Measurements from ENCODE around the gene PYCARD.

Gene PYCARD

GRCh38 chr16:31243734-31244670, 41.4 kb upstream of the PYCARD start:
- no peak for TF ChIP-seq CTCF (IDR thresholded peaks at IDR 0.05; ENCODE audit: low read depth, low read length)
- Histone ChIP-seq H3K36me3 (no peaks in the 10 kb centered on the region), H3K4me1 (no peaks in the 10 kb centered on the region), H3K4me3 (ENCODE audit: low read depth, low read length) (no peak overlapping the region), H3K27me3 (peaks cover 38% of the 10 kb centered on the region), H3K9me3 (no peaks in the 10 kb centered on the region)
- no peak for DNase-seq

- Histone ChIP-seq H3K36me3 (no peaks in the 10 kb centered on the region), H3K4me3 (ENCODE audit: low read depth, low read length) (no peak overlapping the region), H3K9me3 (no peaks in the 10 kb centered on the region), H3K27me3 (peaks cover 41% of the 10 kb centered on the region), H3K4me1 (no peaks in the 10 kb centered on the region)
- TF ChIP-seq CTCF (IDR thresholded peaks at IDR 0.05; ENCODE audit: low read depth, low read length): no peak
- DNase-seq: no peak
Observed at GRCh38 chr16:31242206-31242605, 39.6 kb upstream of the PYCARD start.

- DNase-seq: no peak
- Histone ChIP-seq H3K36me3 (no peaks in the 10 kb centered on the region), H3K4me1 (no peaks in the 10 kb centered on the region), H3K27me3 (peaks cover 28% of the 10 kb centered on the region), H3K9me3 (no peaks in the 10 kb centered on the region), H3K4me3 (ENCODE audit: low read depth, low read length) (no peak overlapping the region)
- TF ChIP-seq CTCF (IDR thresholded peaks at IDR 0.05; ENCODE audit: low read depth, low read length): no peak
Observed at GRCh38 chr16:31238041-31238440, 35.5 kb upstream of the PYCARD start.

- Histone ChIP-seq H3K4me1 (no peaks in the 10 kb centered on the region), H3K4me3 (ENCODE audit: low read depth, low read length) (no peak overlapping the region), H3K9me3 (no peaks in the 10 kb centered on the region), H3K27me3 (peaks cover 4% of the 10 kb centered on the region; the same call in 1 of the 2 replicates), H3K36me3 (no peaks in the 10 kb centered on the region)
- no peak for TF ChIP-seq CTCF (IDR thresholded peaks at IDR 0.05; ENCODE audit: low read depth, low read length)
- DNase-seq: no peak
Observed at GRCh38 chr16:31229501-31229900, 26.9 kb upstream of the PYCARD start.

- no peak for TF ChIP-seq CTCF (IDR thresholded peaks at IDR 0.05; ENCODE audit: low read depth, low read length)
- Histone ChIP-seq H3K36me3 (no peaks in the 10 kb centered on the region), H3K27me3 (peaks cover 4% of the 10 kb centered on the region; the same call in 1 of the 2 replicates), H3K4me3 (ENCODE audit: low read depth, low read length) (no peak overlapping the region), H3K4me1 (no peaks in the 10 kb centered on the region), H3K9me3 (no peaks in the 10 kb centered on the region)
- DNase-seq: no peak
Observed at GRCh38 chr16:31228206-31228605, 25.6 kb upstream of the PYCARD start.

GRCh38 chr16:31225193-31225592, 22.6 kb upstream of the PYCARD start:
- Histone ChIP-seq H3K36me3 (no peaks in the 10 kb centered on the region), H3K4me1 (no peaks in the 10 kb centered on the region), H3K9me3 (no peaks in the 10 kb centered on the region), H3K4me3 (ENCODE audit: low read depth, low read length) (no peak overlapping the region), H3K27me3 (peaks cover 4% of the 10 kb centered on the region; the same call in 1 of the 2 replicates)
- no peak for DNase-seq
- no peak for TF ChIP-seq CTCF (IDR thresholded peaks at IDR 0.05; ENCODE audit: low read depth, low read length)
